Endothelial cell of coronary artery (primary cell): Measurements from ENCODE around the gene ACBD5. TPM values are rescaled to one million over a fixed set of nuclear protein-coding genes. Genes with fewer than 3 reads are reported as not detected.

Experiments used
- total RNA-seq: library from RNA; depleted of rRNA; stranded (reverse); fragments of >200 nt; gene quantifications from 2 replicates; pipeline ENCODE4 v1.2.3, GENCODE V29; 2014

ACBD5 gene
- total RNA-seq, result 18.7 and 19.2 TPM in 2 replicates

GRCh38 chr10:27240212-27241009 lies at the start of gene ACBD5:
TSS of gene ACBD5 (minus strand) at chr10:27240797. CDS start at chr10:27240688, 109 bp downstream.

DNA sequence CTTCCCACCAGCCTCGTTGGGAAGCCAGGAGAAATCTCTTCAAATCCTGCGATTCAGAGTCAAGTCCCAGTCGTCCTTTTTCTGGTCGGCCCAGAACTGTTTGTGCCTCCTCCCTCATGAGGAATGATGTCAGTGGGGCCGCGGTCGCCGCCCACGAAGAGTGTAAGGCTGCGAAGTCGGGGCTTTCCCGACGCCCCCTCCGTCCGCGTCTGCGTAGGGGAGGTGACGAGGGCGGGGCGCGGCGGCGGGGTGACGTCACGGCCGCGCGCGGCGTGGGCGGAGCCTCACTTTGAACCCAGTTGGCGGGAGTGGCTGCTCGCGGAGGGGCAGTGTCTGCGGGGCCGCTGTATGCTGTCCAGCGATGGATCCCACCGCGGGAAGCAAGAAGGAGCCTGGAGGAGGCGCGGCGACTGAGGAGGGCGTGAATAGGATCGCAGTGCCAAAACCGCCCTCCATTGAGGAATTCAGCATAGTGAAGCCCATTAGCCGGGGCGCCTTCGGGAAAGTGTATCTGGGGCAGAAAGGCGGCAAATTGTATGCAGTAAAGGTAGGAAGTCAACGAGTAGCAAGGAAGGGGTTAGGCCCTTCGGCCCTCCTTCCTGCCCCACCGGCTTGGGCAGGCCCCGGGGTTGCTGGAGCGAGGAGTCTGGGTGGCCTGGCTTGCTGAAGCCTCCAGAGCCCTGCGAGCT lies 85.4 kb downstream of the ACBD5 start, which contains the start of gene MASTL:
MASTL (plus strand) TSS at position 287 of the 689 bp plus-strand sequence; CDS start at position 362, 75 bp downstream.

Other genes with a start within 250 kb of the ACBD5 start
- 7.2 and 7.8 TPM in 2 replicates for gene ANKRD26, start 140.3 kb downstream of the ACBD5 start, total RNA-seq
- 93.8 and 107 TPM in 2 replicates for gene YME1L1, start 86.4 kb downstream of the ACBD5 start, total RNA-seq
- gene MASTL, start 85.4 kb downstream of the ACBD5 start, total RNA-seq, result 7.2 and 11.3 TPM in 2 replicates